Activated CD4-positive, alpha-beta T cell treated with anti-CD3 and anti-CD28 coated beads, Interleukin-2, amount 10 ng/mL, durations not matched to agents 7 days and 5 days (primary cell): Measurements from ENCODE around the gene LLPH. TPM values are rescaled to one million over a fixed set of nuclear protein-coding genes. Genes with fewer than 3 reads are reported as not detected.

Experiments
- CTCF ChIA-PET: fragments of 350-600 bp; sonication (Branson Sonifier 250); formaldehyde crosslinking; loops from one replicate; lab custom pipeline; 2021; ENCODE audit warnings: antibody characterized with exemption; lab: Charles Lee
- POLR2A ChIA-PET: fragments of 350-600 bp; sonication (Branson Sonifier 250); formaldehyde crosslinking; loops from one replicate; lab custom pipeline; 2021; ENCODE audit warnings: antibody characterized with exemption; lab: Charles Lee
- DNase-seq: peaks from one replicate; pipeline ENCODE4 v3.0.0-alpha.2; 2020
- H3K27ac Mint-ChIP-seq: one replicate; pipeline ENCODE4 v1.8.0; 2021; ENCODE audit warnings: mild to moderate bottlenecking, moderate library complexity, mixed read lengths
- H3K27me3 Mint-ChIP-seq: one replicate; pipeline ENCODE4 v1.8.0; 2021; ENCODE audit warnings: mixed read lengths
- H3K36me3 Mint-ChIP-seq: one replicate; pipeline ENCODE4 v1.8.0; 2021; ENCODE audit warnings: low read depth, mixed read lengths
- H3K4me1 Mint-ChIP-seq: one replicate; pipeline ENCODE4 v1.8.0; 2021; ENCODE audit warnings: mixed read lengths
- H3K4me3 Mint-ChIP-seq: one replicate; pipeline ENCODE4 v1.8.0; 2021; ENCODE audit warnings: mild to moderate bottlenecking, moderate library complexity, mixed read lengths
- H3K9me3 Mint-ChIP-seq: one replicate; pipeline ENCODE4 v1.8.0; 2021; ENCODE audit warnings: mixed read lengths
- total RNA-seq, 2 experiments: library from RNA; stranded (reverse); gene quantifications; one replicate each; pipeline ENCODE4 v1.2.3, GENCODE V29; 2021

LLPH gene
- total RNA-seq, 2 experiments from 2014 or later, result 33.3 to 38.6 TPM

GRCh38 chr12:66137937-66138336 is 7.4 kb upstream of the LLPH start:
- Mint-ChIP-seq H3K4me1 (peaks cover under 1% of the 10 kb centered on the region), H3K4me3 (no peak overlapping the region), H3K27ac (no peak overlapping the region), H3K27me3 (no peaks in the 10 kb centered on the region), H3K36me3 (peaks cover 55% of the 10 kb centered on the region), H3K9me3 (peaks cover 29% of the 10 kb centered on the region)
- CTCF ChIA-PET, result no interaction called here
- DNase-seq, result no peak
- POLR2A ChIA-PET, result no interaction called here

- no peak for DNase-seq
- Mint-ChIP-seq H3K4me1 (peaks cover 44% of the 10 kb centered on the region), H3K9me3 (no peaks in the 10 kb centered on the region), H3K36me3 (peaks cover 43% of the 10 kb centered on the region), H3K27ac (no peak overlapping the region), H3K27me3 (no peaks in the 10 kb centered on the region), H3K4me3 (peak overlapping the region; percentile 27)
- CTCF ChIA-PET, result interaction anchor here (1.0 to 2.5 kb wide), 2 partner anchors 27 to 37 kb away, joined by 5 to 10 read pairs; partner anchors contain the start of gene TMBIM4
- POLR2A ChIA-PET, result interaction anchor here (0.8 kb wide), 1 partner anchor 37 kb away, joined by 3 read pairs; no protein-coding TSS in a partner anchor
These were observed 1.9 kb upstream of the LLPH start for GRCh38 chr12:66132408-66132807.

- ChIA-PET POLR2A (interaction anchor here (1.2 kb wide), 1 partner anchor 38 kb away, joined by 5 read pairs; no protein-coding TSS in a partner anchor), CTCF (interaction anchor here (0.6 to 2.5 kb wide), 5 partner anchors 10 to 95 kb away, joined by 3 to 10 read pairs (median 4); no protein-coding TSS in a partner anchor)
- no peak for DNase-seq
- Mint-ChIP-seq H3K4me3 (peak overlapping the region; percentile 94), H3K36me3 (peaks cover 48% of the 10 kb centered on the region), H3K27ac (peak overlapping the region; percentile 98), H3K4me1 (peaks cover 55% of the 10 kb centered on the region), H3K27me3 (no peaks in the 10 kb centered on the region), H3K9me3 (no peaks in the 10 kb centered on the region)
These were observed 628 bp upstream of the LLPH start for GRCh38 chr12:66131067-66131688.

- peak; percentile 8 for DNase-seq
- peaks cover 62% of the 10 kb centered on the region for H3K4me1 Mint-ChIP-seq
- H3K36me3 Mint-ChIP-seq, result peaks cover 57% of the 10 kb centered on the region
- no peaks in the 10 kb centered on the region for H3K27me3 Mint-ChIP-seq
- H3K27ac Mint-ChIP-seq, result peak overlapping the region; percentile 98
- H3K4me3 Mint-ChIP-seq, result peak overlapping the region; percentile 94
- H3K9me3 Mint-ChIP-seq, result no peaks in the 10 kb centered on the region
- ChIA-PET CTCF (interaction anchor here (2.5 kb wide), 1 partner anchor 29 kb away, joined by 10 read pairs; no protein-coding TSS in a partner anchor), POLR2A (no interaction called here)
These were observed 650 bp downstream of the LLPH start for GRCh38 chr12:66129934-66130266.

GRCh38 chr12:66127650-66128049 is 2.9 kb downstream of the LLPH start:
- DNase-seq, result no peak
- Mint-ChIP-seq H3K9me3 (no peaks in the 10 kb centered on the region), H3K27me3 (no peaks in the 10 kb centered on the region), H3K36me3 (peaks cover 69% of the 10 kb centered on the region), H3K27ac (no peak overlapping the region), H3K4me3 (no peak overlapping the region), H3K4me1 (peaks cover 59% of the 10 kb centered on the region)
- CTCF ChIA-PET, result no interaction called here
- POLR2A ChIA-PET, result no interaction called here

GRCh38 chr12:66120477-66120876 is 10.1 kb downstream of the LLPH start:
- Mint-ChIP-seq H3K27ac (no peak overlapping the region), H3K36me3 (peaks cover 47% of the 10 kb centered on the region), H3K27me3 (no peaks in the 10 kb centered on the region), H3K4me1 (peaks cover 18% of the 10 kb centered on the region), H3K4me3 (no peak overlapping the region), H3K9me3 (no peaks in the 10 kb centered on the region)
- POLR2A ChIA-PET, result no interaction called here
- CTCF ChIA-PET, result interaction anchor here (0.6 to 1.2 kb wide), 2 partner anchors 25 to 82 kb away, joined by 3 to 6 read pairs; no protein-coding TSS in a partner anchor
- no peak for DNase-seq

GRCh38 chr12:66119870-66120241 is 10.7 kb downstream of the LLPH start:
- Mint-ChIP-seq H3K9me3 (no peaks in the 10 kb centered on the region), H3K27me3 (no peaks in the 10 kb centered on the region), H3K36me3 (peaks cover 41% of the 10 kb centered on the region), H3K4me3 (no peak overlapping the region), H3K27ac (no peak overlapping the region), H3K4me1 (peaks cover 14% of the 10 kb centered on the region)
- ChIA-PET POLR2A (no interaction called here), CTCF (no interaction called here)
- DNase-seq, result no peak

GRCh38 chr12:66119229-66119869 is 11.2 kb downstream of the LLPH start:
- DNase-seq, result no peak
- POLR2A ChIA-PET, result no interaction called here
- Mint-ChIP-seq H3K9me3 (no peaks in the 10 kb centered on the region), H3K4me3 (no peak overlapping the region), H3K27me3 (no peaks in the 10 kb centered on the region), H3K36me3 (peaks cover 37% of the 10 kb centered on the region), H3K4me1 (peaks cover 14% of the 10 kb centered on the region), H3K27ac (no peak overlapping the region)
- CTCF ChIA-PET, result no interaction called here

GRCh38 chr12:66118240-66118891 is 12.2 kb downstream of the LLPH start:
- Mint-ChIP-seq H3K9me3 (no peaks in the 10 kb centered on the region), H3K27ac (no peak overlapping the region), H3K36me3 (peaks cover 28% of the 10 kb centered on the region), H3K4me3 (no peak overlapping the region), H3K27me3 (no peaks in the 10 kb centered on the region), H3K4me1 (peaks cover 14% of the 10 kb centered on the region)
- ChIA-PET POLR2A (no interaction called here), CTCF (no interaction called here)
- no peak for DNase-seq

- Mint-ChIP-seq H3K27ac (no peak overlapping the region), H3K36me3 (peaks cover 21% of the 10 kb centered on the region), H3K9me3 (no peaks in the 10 kb centered on the region), H3K4me1 (peaks cover 14% of the 10 kb centered on the region), H3K4me3 (no peak overlapping the region), H3K27me3 (peaks cover 2% of the 10 kb centered on the region)
- CTCF ChIA-PET, result no interaction called here
- no peak for DNase-seq
- POLR2A ChIA-PET, result no interaction called here
These were observed 13.3 kb downstream of the LLPH start for GRCh38 chr12:66117242-66117641.

- Mint-ChIP-seq H3K27ac (no peak overlapping the region), H3K27me3 (peaks cover 3% of the 10 kb centered on the region), H3K4me3 (no peak overlapping the region), H3K4me1 (peaks cover 8% of the 10 kb centered on the region), H3K36me3 (peaks cover 12% of the 10 kb centered on the region), H3K9me3 (no peaks in the 10 kb centered on the region)
- ChIA-PET CTCF (no interaction called here), POLR2A (no interaction called here)
- no peak for DNase-seq
These were observed 15.4 kb downstream of the LLPH start for GRCh38 chr12:66115071-66115600.

GRCh38 chr12:66113471-66113870 is 17.1 kb downstream of the LLPH start:
- ChIA-PET POLR2A (no interaction called here), CTCF (no interaction called here)

GRCh38 chr12:66111605-66112004 is 18.9 kb downstream of the LLPH start:
- no peaks in the 10 kb centered on the region for H3K36me3 Mint-ChIP-seq
- no peaks in the 10 kb centered on the region for H3K9me3 Mint-ChIP-seq
- POLR2A ChIA-PET, result no interaction called here
- H3K4me1 Mint-ChIP-seq, result peaks cover 9% of the 10 kb centered on the region
- CTCF ChIA-PET, result no interaction called here
- no peak for DNase-seq
- no peak overlapping the region for H3K4me3 Mint-ChIP-seq
- no peak overlapping the region for H3K27ac Mint-ChIP-seq
- peaks cover 5% of the 10 kb centered on the region for H3K27me3 Mint-ChIP-seq

More at GRCh38 chr12:66113471-66113870, 17.1 kb downstream of the LLPH start:
- no peak for DNase-seq
- H3K36me3 Mint-ChIP-seq, result peaks cover 2% of the 10 kb centered on the region
- no peaks in the 10 kb centered on the region for H3K9me3 Mint-ChIP-seq
- H3K27me3 Mint-ChIP-seq, result peaks cover 3% of the 10 kb centered on the region
- H3K27ac Mint-ChIP-seq, result no peak overlapping the region
- no peak overlapping the region for H3K4me3 Mint-ChIP-seq
- peaks cover 4% of the 10 kb centered on the region for H3K4me1 Mint-ChIP-seq
